HCT116 (cell line): Measurements from ENCODE around the gene ARMH1. TPM values are rescaled to one million over a fixed set of nuclear protein-coding genes. Genes with fewer than 3 reads are reported as not detected.
A peak's percentile ranks its signal among the peaks of the same experiment; 100 is the strongest.

ENCODE experiments used
- ATAC-seq: fragments of 200-7000 bp; cut with Tn5 transposase; 2 replicates; pipeline ENCODE4 v1.9.1; 2020; ENCODE audit warnings: mild to moderate bottlenecking, moderate library complexity
- BruUV-seq: library from RNA; stranded (reverse); fragments of 400-500 nt; replicated peaks from 2 replicates; lab custom pipeline; 2021; lab: Mats Ljungman, UMichigan
- CTCF ChIA-PET: fragments of 300-600 bp; sonication (Branson Sonifier 250); formaldehyde crosslinking; loops from one replicate; lab custom pipeline; 2021; ENCODE audit warnings: antibody characterized with exemption; lab: Charles Lee
- POLR2A ChIA-PET: fragments of 300-600, 350-600 bp; sonication (Branson Sonifier 250); formaldehyde crosslinking; loops from one replicate; lab custom pipeline; 2021; ENCODE audit warnings: antibody characterized with exemption; lab: Charles Lee
- RAD21 ChIA-PET, 2 experiments: fragments of 300-600 bp; sonication (Branson Sonifier 250); formaldehyde crosslinking; loops; one replicate each; lab custom pipeline; 2023; ENCODE audit warnings: low total read pairs in 2 of 2; ENCODE audit not compliant: uncharacterized antibody in 2 of 2, unreplicated experiment in 2 of 2, low non-redundant PET in 1 of 2; lab: Charles Lee
- DNase-seq: peaks from one replicate; pipeline ENCODE4 v3.0.0-alpha.2; 2010; ENCODE audit warnings: low read depth, low spot score
- H2AFZ ChIP-seq: fragments of 200-600 bp; shearing (Covaris generic), sonication (generic); 2 replicates; pipeline ENCODE4 v1.6.1; 2017; ENCODE audit warnings: low read depth, mixed run types, mixed read lengths, antibody characterized with exemption, low read length; ENCODE audit not compliant: poor library complexity, severe bottlenecking
- H3K27ac ChIP-seq: 2 replicates; pipeline ENCODE4 v1.5.1; 2012; ENCODE audit warnings: low read depth, low read length
- H3K27me3 ChIP-seq: fragments of 200-600 bp; sonication (generic); 2 replicates; pipeline ENCODE4 v1.6.1; 2016; ENCODE audit warnings: mixed run types, low read length, mixed read lengths; ENCODE audit not compliant: insufficient read depth
- H3K36me3 ChIP-seq, 2 experiments: fragments of 200-500 bp in 1 of 2; fragments of 200-600 bp in 1 of 2; sonication (Bioruptor generic) in 1 of 2; sonication (generic) in 1 of 2; 2 replicates each; pipeline versions ENCODE4 v1.5.1 to v1.6.1; 2014 to 2016; ENCODE audit warnings: low read length in 2 of 2, inconsistent platforms in 1 of 2, mixed read lengths in 1 of 2, mixed run types in 1 of 2; ENCODE audit not compliant: insufficient read depth in 2 of 2, control insufficient read depth in 1 of 2
- H3K4me1 ChIP-seq, 2 experiments: fragments of 200-600 bp in 1 of 2; sonication (generic) in 1 of 2; 2 replicates each; pipeline versions ENCODE4 v1.5.1 to v1.6.1; 2012 to 2017; ENCODE audit warnings: low read length in 2 of 2, inconsistent platforms in 1 of 2, mild to moderate bottlenecking in 1 of 2, mixed read lengths in 1 of 2, mixed run types in 1 of 2, moderate library complexity in 1 of 2; ENCODE audit not compliant: insufficient read depth in 2 of 2, control insufficient read depth in 1 of 2
- H3K4me2 ChIP-seq: fragments of 200-600 bp; sonication (generic); 2 replicates; pipeline ENCODE4 v1.6.1; 2017; ENCODE audit warnings: mixed run types, low read length, mixed read lengths
- H3K4me3 ChIP-seq, 2 experiments: fragments of 200-600 bp in 1 of 2; sonication (generic) in 1 of 2; replicated peaks in 1 of 2; 2 replicates each; pipeline ENCODE4 v1.5.1; 2011 to 2016; ENCODE audit warnings: low read length in 2 of 2, control low read depth in 1 of 2, low read depth in 1 of 2, mild to moderate bottlenecking in 1 of 2, mixed read lengths in 1 of 2, mixed run types in 1 of 2
- H3K79me2 ChIP-seq: fragments of 200-600 bp; sonication (generic); 2 replicates; pipeline ENCODE4 v1.6.1; 2017; ENCODE audit warnings: mild to moderate bottlenecking, mixed run types, low read length, moderate library complexity, mixed read lengths; ENCODE audit not compliant: insufficient read depth
- H3K9ac ChIP-seq: fragments of 200-600 bp; sonication (generic); 2 replicates; pipeline ENCODE4 v1.6.1; 2016; ENCODE audit warnings: low read length, mixed read lengths
- H3K9me2 ChIP-seq: fragments of 200-600 bp; sonication (generic), shearing (Covaris generic); 2 replicates; pipeline ENCODE4 v1.6.1; 2017; ENCODE audit warnings: mixed run types, mild to moderate bottlenecking, moderate library complexity; ENCODE audit not compliant: insufficient read depth
- H3K9me3 ChIP-seq, 2 experiments: fragments of 200-500 bp in 1 of 2; fragments of 200-600 bp in 1 of 2; sonication (Bioruptor generic) in 1 of 2; sonication (generic) in 1 of 2; 2 replicates each; pipeline ENCODE4 v1.6.1; 2014 to 2017; ENCODE audit warnings: low read length in 2 of 2, mixed read lengths in 2 of 2, inconsistent platforms in 1 of 2, low read depth in 1 of 2, mild to moderate bottlenecking in 1 of 2, mixed run types in 1 of 2, moderate library complexity in 1 of 2; ENCODE audit not compliant: control insufficient read depth in 1 of 2, insufficient read depth in 1 of 2
- H4K20me1 ChIP-seq: fragments of 200-600 bp; sonication (generic), shearing (Covaris generic); 2 replicates; pipeline ENCODE4 v1.6.1; 2017; ENCODE audit warnings: mixed run types, mild to moderate bottlenecking, moderate library complexity; ENCODE audit not compliant: insufficient read depth
- ATF3 ChIP-seq: IDR thresholded peaks from 2 replicates; pipeline ENCODE4 v1.6.1; 2012
- CBX3 ChIP-seq: IDR thresholded peaks from 2 replicates; pipeline ENCODE4 v1.6.1; 2012; ENCODE audit warnings: low read depth
- CEBPB ChIP-seq: IDR thresholded peaks from 2 replicates; pipeline ENCODE4 v1.6.1; 2012; ENCODE audit warnings: low read depth
- CTCF ChIP-seq, 3 experiments: fragments of 200-600 bp in 1 of 3; sonication (generic) in 1 of 3; IDR thresholded peaks in 2 of 3; conservative IDR thresholded peaks in 1 of 3; 2 replicates each; pipeline ENCODE4 v1.5.1; 2012 to 2017; ENCODE audit warnings: low read depth in 2 of 3, low read length in 2 of 3, antibody characterized with exemption in 1 of 3, borderline replicate concordance in 1 of 3, control low read depth in 1 of 3, mild to moderate bottlenecking in 1 of 3, mixed read lengths in 1 of 3, mixed run types in 1 of 3, moderate library complexity in 1 of 3; ENCODE audit not compliant: insufficient read depth in 1 of 3
- EGR1 ChIP-seq: IDR thresholded peaks from 2 replicates; pipeline ENCODE4 v1.6.1; 2012; ENCODE audit warnings: low read depth
- EZH2 ChIP-seq: fragments of 200-600 bp; sonication (generic); IDR thresholded peaks from 2 replicates; pipeline ENCODE4 v1.6.1; 2017; ENCODE audit warnings: antibody characterized with exemption, mixed run types
- EZH2phosphoT487 ChIP-seq: fragments of 200-600 bp; IDR thresholded peaks from 2 replicates; pipeline ENCODE4 v1.6.1; 2018; ENCODE audit warnings: antibody characterized with exemption, borderline replicate concordance
- FOSL1 ChIP-seq: IDR thresholded peaks from 2 replicates; pipeline ENCODE4 v1.6.1; 2012; ENCODE audit warnings: low read depth
- MAX ChIP-seq: IDR thresholded peaks from 2 replicates; pipeline ENCODE4 v1.6.1; 2012
- POLR2A ChIP-seq: IDR thresholded peaks from 2 replicates; pipeline ENCODE4 v1.7.0; 2011; ENCODE audit warnings: borderline replicate concordance; ENCODE audit not compliant: insufficient read depth, insufficient read length; ENCODE audit errors: extremely low read depth
- POLR2AphosphoS5 ChIP-seq: IDR thresholded peaks from 2 replicates; pipeline ENCODE4 v1.6.1; 2011; ENCODE audit warnings: mild to moderate bottlenecking, low read depth, low read length, moderate library complexity
- RAD21 ChIP-seq: IDR thresholded peaks from 2 replicates; pipeline ENCODE4 v1.6.1; 2012; ENCODE audit warnings: low read depth, mild to moderate bottlenecking
- REST ChIP-seq: IDR thresholded peaks from 2 replicates; pipeline ENCODE4 v1.6.1; 2012; ENCODE audit warnings: low read depth
- SIN3A ChIP-seq: IDR thresholded peaks from 2 replicates; pipeline ENCODE4 v1.6.1; 2012; ENCODE audit warnings: low read depth
- SP1 ChIP-seq: IDR thresholded peaks from 2 replicates; pipeline ENCODE4 v1.6.1; 2012; ENCODE audit warnings: low read depth
- TCF7L2 ChIP-seq: IDR thresholded peaks from 2 replicates; pipeline ENCODE4 v1.7.0; 2011; ENCODE audit warnings: borderline replicate concordance, inconsistent platforms; ENCODE audit not compliant: insufficient read depth, insufficient read length; ENCODE audit errors: extremely low read depth
- ZBTB33 ChIP-seq: IDR thresholded peaks from 2 replicates; pipeline ENCODE4 v1.6.1; 2011; ENCODE audit warnings: mild to moderate bottlenecking, low read length, moderate library complexity; ENCODE audit not compliant: insufficient replicate concordance; ENCODE audit errors: extremely low read depth
- ZFX ChIP-seq: fragments of 450-650 bp; IDR thresholded peaks from 2 replicates; pipeline ENCODE4 v1.6.1; 2017
- ZNF274 ChIP-seq: fragments of 200-500 bp; sonication (Bioruptor generic); IDR thresholded peaks from 2 replicates; pipeline ENCODE4 v1.6.1; 2014; ENCODE audit warnings: mild to moderate bottlenecking, low read depth, low read length, inconsistent platforms
- intact Hi-C: fragments of 100-400 bp; cut with micrococcal nuclease; formaldehyde crosslinking; loops from 2 replicates; pipeline ENCODE4 v1.10.0; 2022
- total RNA-seq: library from RNA; stranded (reverse); gene quantifications from one replicate; pipeline ENCODE4 v1.2.1, GENCODE V29; 2021; ENCODE audit not compliant: unreplicated experiment

The ARMH1 gene
- total RNA-seq, 1 experiment from 2014 or later = 3.2 TPM

- no peak for DNase-seq
- peak overlapping the region; percentile 69; the same call in 1 of the 2 replicates for H3K9ac ChIP-seq
- H3K4me2 ChIP-seq = peak overlapping the region; percentile 92
- no peaks in the 10 kb centered on the region for H3K27me3 ChIP-seq
- H2AFZ ChIP-seq = no peak overlapping the region
- ChIA-PET CTCF (interaction anchor here (1.0 to 3.6 kb wide), 2 partner anchors 20 to 22 kb away, joined by 4 to 9 read pairs; no protein-coding TSS in a partner anchor), POLR2A (interaction anchor here (1.4 to 2.4 kb wide), 2 partner anchors 43 to 46 kb away, joined by 7 to 29 read pairs; no protein-coding TSS in a partner anchor), RAD21 (no interaction called here)
- peak overlapping the region; percentile 52 for H3K27ac ChIP-seq
- H3K9me2 ChIP-seq = no peaks in the 10 kb centered on the region
- TF ChIP-seq MAX (no peak), ZBTB33 (no peak), FOSL1 (no peak), CEBPB (no peak), ZNF274 (no peak), EZH2 (no peak), ATF3 (no peak), EGR1 (no peak), CBX3 (no peak), POLR2A (no peak), SIN3A (no peak), RAD21 (no peak), EZH2phosphoT487 (no peak), SP1 (no peak), TCF7L2 (no peak), ZFX (no peak), REST (no peak), CTCF (IDR thresholded peaks at IDR 0.05 in 2 of 3, conservative IDR thresholded peaks at IDR 0.05 in 1 of 3; ENCODE audit: borderline replicate concordance in 1 of 3, insufficient read depth in 1 of 3, low read depth in 2 of 3, low read length in 2 of 3) (no peak), POLR2AphosphoS5 (no peak)
- peak overlapping the region; percentile 63 to 73 for H3K4me3 ChIP-seq
- H3K4me1 ChIP-seq = peaks cover 29 to 45% of the 10 kb centered on the region in 2 experiments
- no peaks in the 10 kb centered on the region for H3K9me3 ChIP-seq
- no peak for ATAC-seq
- no TSS peak for BruUV-seq
- H3K36me3 ChIP-seq = no peaks in the 10 kb centered on the region
- H3K79me2 ChIP-seq = no peaks in the 10 kb centered on the region
- no peaks in the 10 kb centered on the region for H4K20me1 ChIP-seq
- intact Hi-C loops = no loop called here
These were observed 672 bp downstream of the ARMH1 start for GRCh38 chr1:44675186-44675585.
